ENCODE data around the gene SBF2.
"Not testable (repeated sequence)": the region's sequence is repeated elsewhere in the genome, so short reads cannot be mapped to it uniquely, and the experiment has no call there.

The SBF2 gene

GRCh38 chr11:9759519-9760192 lies 534.4 kb downstream of the SBF2 start:
- no peak for DNase-seq

GRCh38 chr11:9758637-9759518 lies 535.1 kb downstream of the SBF2 start:
- DNase-seq = no peak

- DNase-seq = no peak
Measured at GRCh38 chr11:9757809-9758636, 536.0 kb downstream of the SBF2 start.

GRCh38 chr11:9756878-9757277 lies 537.1 kb downstream of the SBF2 start:
- DNase-seq = no peak

- no peak for DNase-seq
Measured at GRCh38 chr11:9756461-9756860, 537.6 kb downstream of the SBF2 start.

GRCh38 chr11:9755561-9756185 lies 538.3 kb downstream of the SBF2 start:
- DNase-seq = no peak

GRCh38 chr11:9754010-9754471 lies 540.0 kb downstream of the SBF2 start:
- no peak for DNase-seq

- DNase-seq = no peak
Measured at GRCh38 chr11:9753021-9753420, 541.0 kb downstream of the SBF2 start.

- no peak for DNase-seq
Measured at GRCh38 chr11:9752091-9752490, 541.9 kb downstream of the SBF2 start.

- DNase-seq = no peak
Measured at GRCh38 chr11:9750551-9750950, 543.5 kb downstream of the SBF2 start.

- no peak for DNase-seq
Measured at GRCh38 chr11:9748361-9748970, 545.6 kb downstream of the SBF2 start.

- DNase-seq = no peak
Measured at GRCh38 chr11:9747828-9748227, 546.2 kb downstream of the SBF2 start.

GRCh38 chr11:9747229-9747628 lies 546.8 kb downstream of the SBF2 start:
- no peak for DNase-seq

GRCh38 chr11:9745411-9746211 lies 548.4 kb downstream of the SBF2 start:
- no peak for DNase-seq

GRCh38 chr11:9743512-9743911 lies 550.5 kb downstream of the SBF2 start:
- DNase-seq = not testable (repeated sequence)

GRCh38 chr11:9741260-9741659 lies 552.8 kb downstream of the SBF2 start:
- DNase-seq = no peak

- DNase-seq = no peak
Measured at GRCh38 chr11:9740202-9740883, 553.7 kb downstream of the SBF2 start.

GRCh38 chr11:9739123-9739900 lies 554.7 kb downstream of the SBF2 start:
- no peak for DNase-seq

GRCh38 chr11:9738707-9739106 lies 555.3 kb downstream of the SBF2 start:
- DNase-seq = no peak

GRCh38 chr11:9738116-9738515 lies 555.9 kb downstream of the SBF2 start:
- DNase-seq = no peak

All from cortex of kidney (tissue), 1 donor.